Astrocyte (in vitro differentiated cells and primary cell): ENCODE results near the gene SLC6A20. TPM values are rescaled to one million over a fixed set of nuclear protein-coding genes. Genes with fewer than 3 reads are reported as not detected.

Experiments used
- DNase-seq: peaks from one replicate; pipeline ENCODE4 v3.0.0-alpha.2; 2010; ENCODE audit warnings: low read depth
- FAIRE-seq: peaks from 2 replicates; lab custom pipeline; 2011; peaks lifted over from hg19 to GRCh38; lab: Jason Lieb, UNC
- H2AFZ ChIP-seq: 2 replicates; pipeline ENCODE4 v1.6.0; 2012; ENCODE audit warnings: low read depth, low read length, inconsistent platforms
- H3K27ac ChIP-seq: 2 replicates; pipeline ENCODE4 v1.5.1; 2011; ENCODE audit warnings: low read depth, low read length, inconsistent platforms
- H3K27me3 ChIP-seq: 2 replicates; pipeline ENCODE4 v1.6.0; 2011; ENCODE audit warnings: low read length, inconsistent platforms; ENCODE audit not compliant: insufficient read depth
- H3K36me3 ChIP-seq: 2 replicates; pipeline ENCODE4 v1.5.1; 2011; ENCODE audit warnings: low read length, inconsistent platforms; ENCODE audit not compliant: insufficient read depth
- H3K4me1 ChIP-seq: 2 replicates; pipeline ENCODE4 v1.5.1; 2011; ENCODE audit warnings: low read length, inconsistent platforms; ENCODE audit not compliant: insufficient read depth
- H3K4me2 ChIP-seq: 2 replicates; pipeline ENCODE4 v1.6.0; 2012; ENCODE audit warnings: low read length, inconsistent platforms
- H3K4me3 ChIP-seq: 2 replicates; pipeline ENCODE4 v1.5.1; 2011; ENCODE audit warnings: low read depth, mild to moderate bottlenecking, low read length, inconsistent platforms; ENCODE audit not compliant: insufficient read depth
- H3K79me2 ChIP-seq: 2 replicates; pipeline ENCODE4 v1.6.0; 2012; ENCODE audit warnings: mild to moderate bottlenecking, low read length, inconsistent platforms; ENCODE audit not compliant: insufficient read depth
- H3K9ac ChIP-seq: 2 replicates; pipeline ENCODE4 v1.6.0; 2012; ENCODE audit warnings: mild to moderate bottlenecking, low read length, inconsistent platforms
- H3K9me3 ChIP-seq: 2 replicates; pipeline ENCODE4 v1.5.1; 2012; ENCODE audit warnings: low read depth, mild to moderate bottlenecking, low read length, inconsistent platforms; ENCODE audit not compliant: insufficient read depth
- H4K20me1 ChIP-seq: 2 replicates; pipeline ENCODE4 v1.6.0; 2012; ENCODE audit warnings: low read length, inconsistent platforms; ENCODE audit not compliant: insufficient read depth
- H3K27ac Mint-ChIP-seq: one replicate; pipeline ENCODE4 v1.8.0; 2021; ENCODE audit warnings: mild to moderate bottlenecking, mixed read lengths; ENCODE audit not compliant: unreplicated experiment
- H3K27me3 Mint-ChIP-seq: one replicate; pipeline ENCODE4 v1.8.0; 2021; ENCODE audit warnings: low read depth, mixed read lengths; ENCODE audit not compliant: unreplicated experiment
- H3K36me3 Mint-ChIP-seq: one replicate; pipeline ENCODE4 v1.8.0; 2021; ENCODE audit warnings: low read depth, mixed read lengths; ENCODE audit not compliant: unreplicated experiment
- H3K4me1 Mint-ChIP-seq: one replicate; pipeline ENCODE4 v1.8.0; 2021; ENCODE audit warnings: low read depth, mixed read lengths; ENCODE audit not compliant: unreplicated experiment
- H3K4me3 Mint-ChIP-seq: one replicate; pipeline ENCODE4 v1.8.0; 2021; ENCODE audit warnings: mild to moderate bottlenecking, moderate library complexity, mixed read lengths; ENCODE audit not compliant: unreplicated experiment
- H3K9me3 Mint-ChIP-seq: one replicate; pipeline ENCODE4 v1.8.0; 2021; ENCODE audit warnings: mild to moderate bottlenecking, mixed read lengths; ENCODE audit not compliant: unreplicated experiment
- CTCF ChIP-seq: IDR thresholded peaks from 2 replicates; pipeline ENCODE4 v1.5.1; 2011; ENCODE audit warnings: low read depth, mild to moderate bottlenecking, inconsistent platforms, low read length, moderate library complexity; ENCODE audit not compliant: insufficient read depth
- EZH2 ChIP-seq: IDR thresholded peaks from 2 replicates; pipeline ENCODE4 v1.6.1; 2012; ENCODE audit warnings: mild to moderate bottlenecking, low read length, inconsistent platforms; ENCODE audit not compliant: insufficient read depth
- total RNA-seq: library from RNA; stranded (reverse); gene quantifications from 2 replicates; pipeline ENCODE4 v1.2.1, GENCODE V29; 2021

Gene SLC6A20
- total RNA-seq, 1 donor from 2014 or later, result not detected

GRCh38 chr3:45803252-45803935, 7.1 kb upstream of the SLC6A20 start:
- H3K4me3 Mint-ChIP-seq, result no peak overlapping the region
- Histone ChIP-seq H2AFZ (no peak overlapping the region), H3K4me1 (no peaks in the 10 kb centered on the region), H3K9me3 (no peaks in the 10 kb centered on the region), H3K36me3 (no peaks in the 10 kb centered on the region), H3K27ac (no peak overlapping the region), H4K20me1 (no peaks in the 10 kb centered on the region), H3K4me2 (no peak overlapping the region), H3K79me2 (no peaks in the 10 kb centered on the region), H3K4me3 (no peak overlapping the region), H3K27me3 (peaks cover 7% of the 10 kb centered on the region), H3K9ac (no peak overlapping the region)
- DNase-seq, result no peak
- TF ChIP-seq EZH2 (no peak), CTCF (no peak)
- H3K27me3 Mint-ChIP-seq, result peaks cover 27% of the 10 kb centered on the region
- no peaks in the 10 kb centered on the region for H3K36me3 Mint-ChIP-seq
- H3K4me1 Mint-ChIP-seq, result peaks cover 6% of the 10 kb centered on the region
- no peak for FAIRE-seq
- H3K9me3 Mint-ChIP-seq, result peaks cover 2% of the 10 kb centered on the region
- H3K27ac Mint-ChIP-seq, result no peak overlapping the region

- Histone ChIP-seq H3K4me2 (no peak overlapping the region), H3K27me3 (peaks cover 19% of the 10 kb centered on the region), H3K79me2 (no peaks in the 10 kb centered on the region), H3K36me3 (no peaks in the 10 kb centered on the region), H2AFZ (no peak overlapping the region), H3K4me1 (no peaks in the 10 kb centered on the region), H3K9ac (no peak overlapping the region), H3K27ac (no peak overlapping the region), H3K4me3 (no peak overlapping the region), H4K20me1 (no peaks in the 10 kb centered on the region), H3K9me3 (no peaks in the 10 kb centered on the region)
- H3K4me3 Mint-ChIP-seq, result no peak overlapping the region
- no peak overlapping the region for H3K27ac Mint-ChIP-seq
- FAIRE-seq (no peak), DNase-seq (no peak)
- no peaks in the 10 kb centered on the region for H3K36me3 Mint-ChIP-seq
- peaks cover 38% of the 10 kb centered on the region for H3K27me3 Mint-ChIP-seq
- H3K9me3 Mint-ChIP-seq, result peaks cover 2% of the 10 kb centered on the region
- H3K4me1 Mint-ChIP-seq, result no peaks in the 10 kb centered on the region
- no peak for TF ChIP-seq EZH2
- TF ChIP-seq CTCF, result no peak
Observed at GRCh38 chr3:45802146-45802545, 5.8 kb upstream of the SLC6A20 start.

GRCh38 chr3:45800611-45801010, 4.3 kb upstream of the SLC6A20 start:
- Histone ChIP-seq H4K20me1 (no peaks in the 10 kb centered on the region), H3K4me3 (no peak overlapping the region), H3K36me3 (no peaks in the 10 kb centered on the region), H3K27me3 (peaks cover 34% of the 10 kb centered on the region), H3K4me2 (no peak overlapping the region), H3K9ac (no peak overlapping the region), H3K79me2 (no peaks in the 10 kb centered on the region), H3K4me1 (peaks cover 10% of the 10 kb centered on the region), H2AFZ (no peak overlapping the region), H3K9me3 (no peaks in the 10 kb centered on the region), H3K27ac (no peak overlapping the region)
- FAIRE-seq, result no peak
- TF ChIP-seq CTCF (no peak), EZH2 (no peak)
- peaks cover 47% of the 10 kb centered on the region for H3K27me3 Mint-ChIP-seq
- H3K4me1 Mint-ChIP-seq, result peaks cover 1% of the 10 kb centered on the region
- no peaks in the 10 kb centered on the region for H3K36me3 Mint-ChIP-seq
- DNase-seq, result no peak
- H3K4me3 Mint-ChIP-seq, result no peak overlapping the region
- H3K9me3 Mint-ChIP-seq, result peaks cover 2% of the 10 kb centered on the region
- H3K27ac Mint-ChIP-seq, result no peak overlapping the region
